H1 (cell line): ENCODE results near the gene ROM1. TPM values are rescaled to one million over a fixed set of nuclear protein-coding genes. Genes with fewer than 3 reads are reported as not detected.

ENCODE experiments used
- CTCF ChIA-PET: fragments of 300-600 bp; sonication (Branson Sonifier 250); formaldehyde crosslinking; loops from one replicate; lab custom pipeline; 2021; ENCODE audit not compliant: partially characterized antibody; lab: Charles Lee
- POLR2A ChIA-PET: fragments of 300-600 bp; sonication (Branson Sonifier 250); formaldehyde crosslinking; loops from one replicate; lab custom pipeline; 2021; ENCODE audit warnings: inconsistent platforms; ENCODE audit not compliant: partially characterized antibody; lab: Charles Lee
- DNase-seq, 2 experiments: peaks; one replicate each; pipeline versions ENCODE4 v3.0.0 to v3.0.0-alpha.2; 2010 to 2022; ENCODE audit warnings: low spot score in 2 of 2, low read depth in 1 of 2, mixed read lengths in 1 of 2
- FAIRE-seq: peaks from 2 replicates; lab custom pipeline; 2011; peaks lifted over from hg19 to GRCh38; lab: Jason Lieb, UNC
- H2AFZ ChIP-seq: 2 replicates; pipeline ENCODE4 v1.8.1; 2012; ENCODE audit warnings: low read length, inconsistent platforms
- H2AK5ac ChIP-seq: 2 replicates; pipeline ENCODE4 v1.6.1; 2013; ENCODE audit warnings: low read depth, low read length
- H2BK120ac ChIP-seq: replicated peaks from 2 replicates; pipeline ENCODE3; 2013; ENCODE audit warnings: low read depth, low read length, inconsistent platforms
- H2BK12ac ChIP-seq: 2 replicates; pipeline ENCODE4 v1.6.1; 2013; ENCODE audit warnings: low read depth, low read length
- H2BK15ac ChIP-seq: 2 replicates; pipeline ENCODE4 v1.6.1; 2013; ENCODE audit warnings: low read length
- H2BK20ac ChIP-seq: 2 replicates; pipeline ENCODE4 v1.6.1; 2013; ENCODE audit warnings: low read length
- H2BK5ac ChIP-seq: 2 replicates; pipeline ENCODE4 v1.6.1; 2013; ENCODE audit warnings: low read depth, low read length
- H3K14ac ChIP-seq: 2 replicates; pipeline ENCODE4 v1.6.1; 2013; ENCODE audit warnings: inconsistent platforms; ENCODE audit not compliant: insufficient read length
- H3K18ac ChIP-seq: 2 replicates; pipeline ENCODE4 v1.6.1; 2013; ENCODE audit warnings: low read length; ENCODE audit errors: extremely low read depth
- H3K23ac ChIP-seq: 2 replicates; pipeline ENCODE4 v1.6.1; 2013; ENCODE audit warnings: inconsistent platforms; ENCODE audit not compliant: insufficient read length
- H3K23me2 ChIP-seq: 2 replicates; pipeline ENCODE4 v1.6.1; 2013; ENCODE audit warnings: low read depth, low read length
- H3K27ac ChIP-seq: 2 replicates; pipeline ENCODE4 v1.6.1; 2011; ENCODE audit warnings: low read depth, low read length, inconsistent platforms
- H3K27me3 ChIP-seq, 4 experiments: replicated peaks in 1 of 4; 1 replicate in 1 of 4; 2 replicates in 3 of 4; pipeline versions ENCODE4 v1.6.1 to v1.8.1; 2011 to 2013; ENCODE audit warnings: low read length in 3 of 4, mild to moderate bottlenecking in 3 of 4, inconsistent platforms in 2 of 4, mixed read lengths in 2 of 4, moderate library complexity in 1 of 4; ENCODE audit not compliant: control insufficient read depth in 3 of 4, insufficient read depth in 3 of 4; ENCODE audit errors: extremely low read depth in 1 of 4
- H3K36me3 ChIP-seq, 4 experiments: 2 replicates each; pipeline versions ENCODE4 v1.6.1 to v1.8.1; 2011 to 2013; ENCODE audit warnings: mild to moderate bottlenecking in 4 of 4, low read length in 3 of 4, moderate library complexity in 2 of 4, control low read depth in 1 of 4, inconsistent platforms in 1 of 4; ENCODE audit not compliant: insufficient read depth in 4 of 4, control insufficient read depth in 2 of 4
- H3K4ac ChIP-seq: replicated peaks from 2 replicates; pipeline ENCODE3; 2013; ENCODE audit warnings: low read length, low read depth, mixed read lengths, inconsistent platforms; ENCODE audit not compliant: insufficient read length
- H3K4me1 ChIP-seq, 4 experiments: replicated peaks in 1 of 4; 1 replicate in 1 of 4; 2 replicates in 3 of 4; pipeline versions ENCODE4 v1.6.1 to v1.8.1; 2011 to 2013; ENCODE audit warnings: low read length in 3 of 4, inconsistent platforms in 2 of 4, mixed read lengths in 1 of 4; ENCODE audit not compliant: insufficient read depth in 4 of 4, control insufficient read depth in 3 of 4
- H3K4me2 ChIP-seq, 2 experiments: 2 replicates each; pipeline versions ENCODE4 v1.6.1 to v1.8.1; 2011 to 2013; ENCODE audit warnings: low read depth in 2 of 2, low read length in 2 of 2, control low read depth in 1 of 2, inconsistent platforms in 1 of 2, mild to moderate bottlenecking in 1 of 2; ENCODE audit not compliant: insufficient read depth in 1 of 2
- H3K4me3 ChIP-seq, 4 experiments: fragments of 200-600, 300-600 bp in 1 of 4; sonication (generic), shearing (Covaris generic), sonication (Bioruptor Twin) in 1 of 4; 2 replicates each; pipeline versions ENCODE4 v1.5.1 to v1.8.1; 2011 to 2016; ENCODE audit warnings: low read length in 4 of 4, low read depth in 3 of 4, control low read depth in 2 of 4, inconsistent platforms in 2 of 4, mild to moderate bottlenecking in 2 of 4, mixed read lengths in 1 of 4, moderate library complexity in 1 of 4; ENCODE audit not compliant: insufficient read depth in 2 of 4; ENCODE audit errors: extremely low read depth in 1 of 4
- H3K56ac ChIP-seq: replicated peaks from 2 replicates; pipeline ENCODE3; 2013; ENCODE audit warnings: low read depth, mild to moderate bottlenecking, mixed read lengths, low read length, inconsistent platforms; ENCODE audit not compliant: insufficient read length
- H3K79me1 ChIP-seq: 2 replicates; pipeline ENCODE4 v1.6.1; 2013; ENCODE audit warnings: low read depth, low read length, control low read depth
- H3K79me2 ChIP-seq, 2 experiments: 2 replicates each; pipeline versions ENCODE4 v1.6.1 to v1.8.1; 2012 to 2013; ENCODE audit warnings: low read length in 2 of 2, mild to moderate bottlenecking in 2 of 2, inconsistent platforms in 1 of 2; ENCODE audit not compliant: insufficient read depth in 2 of 2, control insufficient read depth in 1 of 2
- H3K9ac ChIP-seq, 4 experiments: replicated peaks in 1 of 4; 1 replicate in 1 of 4; 2 replicates in 3 of 4; pipeline versions ENCODE4 v1.6.1 to v1.8.1; 2011 to 2013; ENCODE audit warnings: low read depth in 3 of 4, low read length in 3 of 4, control low read depth in 2 of 4, mild to moderate bottlenecking in 2 of 4, moderate library complexity in 2 of 4, inconsistent platforms in 1 of 4; ENCODE audit errors: extremely low read depth in 1 of 4
- H3K9me3 ChIP-seq, 2 experiments: 2 replicates each; pipeline versions ENCODE4 v1.6.1 to v1.8.1; 2012 to 2013; ENCODE audit warnings: mild to moderate bottlenecking in 2 of 2, moderate library complexity in 2 of 2, control low read depth in 1 of 2, inconsistent platforms in 1 of 2, low read depth in 1 of 2, low read length in 1 of 2, mixed read lengths in 1 of 2; ENCODE audit not compliant: insufficient read depth in 2 of 2
- H4K20me1 ChIP-seq, 2 experiments: replicated peaks in 1 of 2; 2 replicates each; pipeline versions ENCODE3 to v1.8.1; 2011 to 2013; ENCODE audit warnings: inconsistent platforms in 2 of 2, low read length in 2 of 2, mild to moderate bottlenecking in 1 of 2; ENCODE audit not compliant: insufficient read depth in 2 of 2, control insufficient read depth in 1 of 2
- H4K5ac ChIP-seq: 2 replicates; pipeline ENCODE4 v1.6.1; 2013; ENCODE audit warnings: low read length, low read depth, mixed read lengths, inconsistent platforms; ENCODE audit not compliant: insufficient read length
- H4K8ac ChIP-seq: 2 replicates; pipeline ENCODE4 v1.8.0; 2013; ENCODE audit warnings: mild to moderate bottlenecking, moderate library complexity, low read length, inconsistent platforms; ENCODE audit not compliant: insufficient read depth; ENCODE audit errors: extremely low read depth
- H4K91ac ChIP-seq: replicated peaks from 2 replicates; pipeline ENCODE3; 2013; ENCODE audit warnings: low read length, mixed read lengths, inconsistent platforms; ENCODE audit not compliant: insufficient read length
- EGR1 ChIP-seq: IDR thresholded peaks from 2 replicates; pipeline ENCODE4 v1.6.1; 2011; ENCODE audit warnings: low read depth, low read length, borderline replicate concordance
- HDAC6 ChIP-seq: IDR thresholded peaks from one replicate; pipeline ENCODE4 v1.7.1; 2012; ENCODE audit warnings: low read depth, mild to moderate bottlenecking, inconsistent platforms, low read length, moderate library complexity
- SIX5 ChIP-seq: IDR thresholded peaks from 2 replicates; pipeline ENCODE4 v1.6.1; 2011; ENCODE audit warnings: mild to moderate bottlenecking, low read depth, low read length
- ZNF274 ChIP-seq: IDR thresholded peaks from 2 replicates; pipeline ENCODE4 v1.7.0; 2012; ENCODE audit warnings: low read length, borderline replicate concordance; ENCODE audit errors: extremely low read depth
- WGBS, 2 experiments: shearing (Covaris generic) in 1 of 2; methylation state at CpG; one replicate each; pipeline versions ENCODE4 v1.1.6 to v1.1.7; 2013 to 2015; ENCODE audit warnings: low lambda C conversion rate in 2 of 2, mixed read lengths in 2 of 2, inconsistent platforms in 1 of 2, low coverage in 1 of 2, missing lambda C conversion rate in 1 of 2; ENCODE audit not compliant: insufficient replicate concordance in 2 of 2, insufficient coverage in 1 of 2, insufficient read length in 1 of 2; ENCODE audit errors: extremely low coverage in 1 of 2, missing lambda C conversion rate in 1 of 2; 5-methylcytosine and 5-hydroxymethylcytosine counted together
- polyA plus RNA-seq, 7 experiments: library from polyadenylated mRNA; depleted of rRNA in 3 of 7; stranded (reverse) in 5 of 7; unstranded in 2 of 7; fragments of >200 nt in 5 of 7; fragments of 200-250 nt in 2 of 7; gene quantifications; 1 replicate in 5 of 7; 2 replicates in 1 of 7; 4 replicates in 1 of 7; pipeline versions ENCODE4 v1.2.1 to v1.2.3, GENCODE V29; 2011 to 2013; ENCODE audit warnings: missing spikeins in 2 of 7, mixed read lengths in 2 of 7
- total RNA-seq: library from RNA; stranded (reverse); fragmentation: NEBNext Ultra II Directional; extraction: Animal tissue kit (Norgen Biotek cat#: 25700); gene quantifications from 2 replicates; pipeline ENCODE4 v1.2.1, GENCODE V29; 2021
- TF ChIP-seq, protein P1 (sequence below): IDR thresholded peaks from 2 replicates; pipeline ENCODE4 v1.6.1; 2011; ENCODE audit warnings: low read depth, mild to moderate bottlenecking, low read length; ENCODE audit not compliant: insufficient read depth

The ROM1 gene
- total and polyA plus RNA-seq, 2 of the 8 experiments (the other 6 are each of a cell fraction or from before 2014, with no cell fraction given), result 0.86 to 2.2 TPM

DNA sequence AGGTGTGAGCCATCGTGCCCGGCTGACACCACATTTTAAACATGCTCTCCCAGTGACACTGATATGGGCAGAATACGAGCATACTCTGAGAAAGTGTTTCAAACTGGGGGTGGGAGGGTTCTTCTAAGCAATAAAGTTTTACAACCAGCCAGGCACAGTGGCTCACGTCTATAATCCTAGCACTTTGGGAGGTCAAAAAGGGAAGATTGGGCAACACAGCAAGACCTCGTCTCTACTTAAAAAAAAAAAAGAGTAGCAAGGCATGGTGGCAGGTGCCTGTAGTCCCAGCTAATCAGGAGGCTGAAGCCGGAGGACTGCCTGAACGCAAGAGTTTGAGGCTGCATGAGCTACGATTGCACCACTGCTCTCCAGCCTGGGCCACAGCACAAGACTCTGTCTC is 31.2 kb downstream of the ROM1 start:
- Histone ChIP-seq H3K23me2 (peaks cover 5% of the 10 kb centered on the region; the same call in 1 of the 2 replicates), H2BK15ac (no peak overlapping the region), H2BK120ac (no peak overlapping the region), H2BK20ac (no peak overlapping the region), H3K14ac (no peak overlapping the region), H4K8ac (no peak overlapping the region), H2AFZ (no peak overlapping the region), H2AK5ac (no peak overlapping the region), H3K4me1 (no peaks in the 10 kb centered on the region; a peak in 2 of 7 replicates), H4K91ac (no peak overlapping the region), H3K27ac (no peak overlapping the region), H3K4ac (no peak overlapping the region), H3K9ac (no peak overlapping the region), H2BK12ac (no peak overlapping the region), H3K79me2 (peaks cover 7 to 45% of the 10 kb centered on the region in 2 experiments), H3K56ac (no peak overlapping the region), H3K9me3 (no peaks in the 10 kb centered on the region), H3K79me1 (peaks cover 10% of the 10 kb centered on the region), H4K5ac (no peak overlapping the region), H4K20me1 (peaks cover 3 to 15% of the 10 kb centered on the region in 2 experiments), H3K36me3 (peaks cover 3 to 29% (median 8%) of the 10 kb centered on the region in 4 experiments; a peak in 7 of 8 replicates), H3K27me3 (no peaks in the 10 kb centered on the region), H3K4me3 (no peak overlapping the region), H3K23ac (no peak overlapping the region), H3K18ac (no peak overlapping the region), H2BK5ac (no peak overlapping the region), H3K4me2 (no peak overlapping the region; a peak in 1 of 4 replicates)
- WGBS, 2 experiments, result 90% methylated on average over 8 of the region's 8 CpGs; no CpG with 5 or more reads in 1 of the 2 experiments
- CTCF ChIA-PET, result interaction anchor here (1.5 kb wide), 1 partner anchor 21 kb away, joined by 8 read pairs; no protein-coding TSS in a partner anchor
- FAIRE-seq (no peak), DNase-seq (no peak)
- POLR2A ChIA-PET, result interaction anchor here (0.8 to 50.4 kb wide), 10 partner anchors 8 to 70 kb away, joined by 3 to 2041 read pairs (median 4); partner anchors contain the start of genes BSCL2, C11orf98, CSKMT and EEF1G
- TF ChIP-seq SIX5, result no peak
- TF ChIP-seq, protein P1, sequence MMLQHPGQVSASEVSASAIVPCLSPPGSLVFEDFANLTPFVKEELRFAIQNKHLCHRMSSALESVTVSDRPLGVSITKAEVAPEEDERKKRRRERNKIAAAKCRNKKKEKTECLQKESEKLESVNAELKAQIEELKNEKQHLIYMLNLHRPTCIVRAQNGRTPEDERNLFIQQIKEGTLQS, result no peak
- TF ChIP-seq ZNF274, result no peak
- no peak for TF ChIP-seq EGR1
- no peak for TF ChIP-seq HDAC6
